ENCODE results near the gene STMN3.

The STMN3 gene

DNA sequence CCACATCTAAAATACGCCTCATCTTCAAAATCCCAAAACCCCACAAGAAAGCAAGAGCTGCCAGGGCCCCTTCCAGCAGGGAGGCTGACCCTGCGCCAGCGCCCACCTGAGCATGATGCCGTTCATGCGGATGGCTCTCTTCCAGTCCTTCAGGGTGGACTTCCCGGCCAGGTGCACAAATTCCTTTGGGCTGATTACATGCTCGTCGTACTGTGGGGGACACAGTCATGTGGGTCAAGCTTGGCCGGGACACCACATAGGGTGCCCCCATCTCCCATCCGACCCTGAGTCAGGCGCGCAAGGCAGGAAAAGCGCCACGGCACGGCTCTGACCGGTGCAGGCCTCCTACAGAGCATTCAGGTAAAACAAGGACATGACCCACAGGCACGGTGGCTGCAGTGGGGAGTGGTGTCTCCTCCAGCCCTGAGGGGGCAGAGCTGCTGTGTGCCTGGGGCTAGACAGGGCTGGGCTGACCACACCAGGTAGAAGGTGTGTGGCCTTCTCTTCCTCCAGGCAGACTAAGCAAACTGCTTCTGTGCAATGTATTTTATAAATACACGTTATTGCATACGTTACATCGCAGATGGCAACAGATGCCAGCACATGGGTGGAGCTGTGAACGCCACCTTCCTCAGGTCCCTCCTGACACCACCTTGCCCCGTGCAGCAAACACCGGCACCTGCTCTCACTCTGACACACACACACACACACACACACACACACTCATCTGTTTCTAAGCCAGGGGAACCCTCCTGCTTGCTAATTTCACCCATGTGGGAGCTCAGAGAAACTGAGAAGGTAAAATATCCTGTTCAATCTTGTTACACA, 55.4 kb downstream of the STMN3 start:
- H3K27ac ChIP-seq (replicated peaks) = no peak overlapping the region
- TF ChIP-seq, protein P1, sequence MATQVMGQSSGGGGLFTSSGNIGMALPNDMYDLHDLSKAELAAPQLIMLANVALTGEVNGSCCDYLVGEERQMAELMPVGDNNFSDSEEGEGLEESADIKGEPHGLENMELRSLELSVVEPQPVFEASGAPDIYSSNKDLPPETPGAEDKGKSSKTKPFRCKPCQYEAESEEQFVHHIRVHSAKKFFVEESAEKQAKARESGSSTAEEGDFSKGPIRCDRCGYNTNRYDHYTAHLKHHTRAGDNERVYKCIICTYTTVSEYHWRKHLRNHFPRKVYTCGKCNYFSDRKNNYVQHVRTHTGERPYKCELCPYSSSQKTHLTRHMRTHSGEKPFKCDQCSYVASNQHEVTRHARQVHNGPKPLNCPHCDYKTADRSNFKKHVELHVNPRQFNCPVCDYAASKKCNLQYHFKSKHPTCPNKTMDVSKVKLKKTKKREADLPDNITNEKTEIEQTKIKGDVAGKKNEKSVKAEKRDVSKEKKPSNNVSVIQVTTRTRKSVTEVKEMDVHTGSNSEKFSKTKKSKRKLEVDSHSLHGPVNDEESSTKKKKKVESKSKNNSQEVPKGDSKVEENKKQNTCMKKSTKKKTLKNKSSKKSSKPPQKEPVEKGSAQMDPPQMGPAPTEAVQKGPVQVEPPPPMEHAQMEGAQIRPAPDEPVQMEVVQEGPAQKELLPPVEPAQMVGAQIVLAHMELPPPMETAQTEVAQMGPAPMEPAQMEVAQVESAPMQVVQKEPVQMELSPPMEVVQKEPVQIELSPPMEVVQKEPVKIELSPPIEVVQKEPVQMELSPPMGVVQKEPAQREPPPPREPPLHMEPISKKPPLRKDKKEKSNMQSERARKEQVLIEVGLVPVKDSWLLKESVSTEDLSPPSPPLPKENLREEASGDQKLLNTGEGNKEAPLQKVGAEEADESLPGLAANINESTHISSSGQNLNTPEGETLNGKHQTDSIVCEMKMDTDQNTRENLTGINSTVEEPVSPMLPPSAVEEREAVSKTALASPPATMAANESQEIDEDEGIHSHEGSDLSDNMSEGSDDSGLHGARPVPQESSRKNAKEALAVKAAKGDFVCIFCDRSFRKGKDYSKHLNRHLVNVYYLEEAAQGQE (IDR thresholded peaks at IDR 0.05; ENCODE audit: insufficient replicate concordance, low read depth) = no peak
- TF ChIP-seq GABPA (IDR thresholded peaks at IDR 0.05; ENCODE audit: low read depth) (no peak), SPI1 (IDR thresholded peaks at IDR 0.05; ENCODE audit: borderline replicate concordance, low read depth) (no peak), POLR2AphosphoS5 (IDR thresholded peaks at IDR 0.05; ENCODE audit: low read depth) (no peak)
- TF ChIP-seq, protein P2, sequence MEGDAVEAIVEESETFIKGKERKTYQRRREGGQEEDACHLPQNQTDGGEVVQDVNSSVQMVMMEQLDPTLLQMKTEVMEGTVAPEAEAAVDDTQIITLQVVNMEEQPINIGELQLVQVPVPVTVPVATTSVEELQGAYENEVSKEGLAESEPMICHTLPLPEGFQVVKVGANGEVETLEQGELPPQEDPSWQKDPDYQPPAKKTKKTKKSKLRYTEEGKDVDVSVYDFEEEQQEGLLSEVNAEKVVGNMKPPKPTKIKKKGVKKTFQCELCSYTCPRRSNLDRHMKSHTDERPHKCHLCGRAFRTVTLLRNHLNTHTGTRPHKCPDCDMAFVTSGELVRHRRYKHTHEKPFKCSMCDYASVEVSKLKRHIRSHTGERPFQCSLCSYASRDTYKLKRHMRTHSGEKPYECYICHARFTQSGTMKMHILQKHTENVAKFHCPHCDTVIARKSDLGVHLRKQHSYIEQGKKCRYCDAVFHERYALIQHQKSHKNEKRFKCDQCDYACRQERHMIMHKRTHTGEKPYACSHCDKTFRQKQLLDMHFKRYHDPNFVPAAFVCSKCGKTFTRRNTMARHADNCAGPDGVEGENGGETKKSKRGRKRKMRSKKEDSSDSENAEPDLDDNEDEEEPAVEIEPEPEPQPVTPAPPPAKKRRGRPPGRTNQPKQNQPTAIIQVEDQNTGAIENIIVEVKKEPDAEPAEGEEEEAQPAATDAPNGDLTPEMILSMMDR (IDR thresholded peaks at IDR 0.05; ENCODE audit: insufficient read depth, low read length) = no peak
- no peak for DNase-seq (ENCODE audit: low read depth in 1 of 2, low spot score in 1 of 2)
- no peaks in the 10 kb centered on the region for H3K27me3 ChIP-seq (ENCODE audit: insufficient read depth, poor library complexity, severe bottlenecking)
- no peak overlapping the region for H3K4me3 ChIP-seq (replicated peaks; ENCODE audit: insufficient read depth, low read length)

DNA sequence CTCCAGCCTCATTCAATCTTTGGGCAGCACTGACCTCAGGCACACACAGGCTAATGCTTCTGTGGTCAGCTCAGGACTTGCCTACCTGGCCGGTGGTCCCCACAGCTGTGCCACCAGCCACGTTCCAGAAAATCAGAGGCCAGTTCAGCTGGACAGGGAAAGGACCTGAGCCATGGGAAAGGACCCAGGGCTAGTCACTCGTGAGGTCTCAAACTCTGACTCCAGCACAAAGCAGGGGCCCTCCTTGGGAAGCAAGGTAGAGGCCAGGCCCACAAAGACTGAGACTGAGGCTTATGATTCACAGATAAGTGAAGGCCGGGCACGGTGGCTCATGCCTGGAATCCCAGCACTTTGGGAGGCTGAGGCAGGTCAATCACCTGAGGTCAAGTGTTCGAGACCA, 56.8 kb downstream of the STMN3 start:
- Histone ChIP-seq H3K27ac (replicated peaks) (no peak overlapping the region), H3K4me3 (replicated peaks; ENCODE audit: insufficient read depth, low read length) (no peak overlapping the region), H3K27me3 (ENCODE audit: insufficient read depth, poor library complexity, severe bottlenecking) (no peaks in the 10 kb centered on the region)
- no peak for DNase-seq (ENCODE audit: low read depth in 1 of 2, low spot score in 1 of 2)
- TF ChIP-seq GABPA (IDR thresholded peaks at IDR 0.05; ENCODE audit: low read depth) (no peak), POLR2AphosphoS5 (IDR thresholded peaks at IDR 0.05; ENCODE audit: low read depth) (no peak), SPI1 (IDR thresholded peaks at IDR 0.05; ENCODE audit: borderline replicate concordance, low read depth) (no peak)
- TF ChIP-seq, protein P1 (IDR thresholded peaks at IDR 0.05; ENCODE audit: insufficient replicate concordance, low read depth) = no peak
- TF ChIP-seq, protein P2 (IDR thresholded peaks at IDR 0.05; ENCODE audit: insufficient read depth, low read length) = no peak

DNA sequence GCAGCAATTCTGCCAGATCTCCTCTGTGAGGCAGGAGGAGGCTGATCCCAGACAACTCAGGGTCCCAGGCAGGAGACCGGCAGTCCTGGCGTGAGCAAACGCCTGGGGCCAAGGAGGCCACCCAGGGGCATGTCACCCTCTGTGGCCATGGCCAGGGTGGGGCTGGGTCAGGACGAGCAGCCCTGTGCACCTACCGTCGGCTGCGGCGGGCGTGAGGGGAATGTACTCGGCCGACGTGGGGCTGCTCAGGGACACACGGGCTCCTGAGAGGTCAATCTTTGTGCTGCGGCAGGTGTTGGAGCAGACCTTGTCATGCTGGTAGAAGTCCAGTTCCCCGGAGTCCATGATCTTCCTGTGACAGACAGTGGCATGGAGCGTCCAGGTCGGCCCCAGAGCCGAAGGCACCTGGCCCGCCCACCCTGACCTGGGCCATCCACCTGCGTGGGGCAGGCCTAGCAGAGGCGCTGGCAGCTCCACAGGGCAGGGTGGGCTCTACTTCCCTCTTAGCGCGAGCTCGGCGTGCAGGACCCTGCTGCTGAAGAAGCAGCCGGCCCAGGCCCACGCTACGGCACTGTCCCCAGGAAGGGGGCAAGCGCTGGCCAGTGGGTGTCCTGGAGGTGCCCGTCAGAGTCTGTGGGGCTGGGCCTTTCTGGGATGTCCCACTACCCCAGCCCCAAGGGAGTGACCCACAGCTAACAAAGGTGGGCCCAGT, 57.7 kb downstream of the STMN3 start:
- H3K4me3 ChIP-seq (replicated peaks; ENCODE audit: insufficient read depth, low read length) = no peak overlapping the region
- H3K27me3 ChIP-seq (ENCODE audit: insufficient read depth, poor library complexity, severe bottlenecking) = no peaks in the 10 kb centered on the region
- H3K27ac ChIP-seq (replicated peaks) = no peak overlapping the region
- peak; percentile 14; the same call in 1 of the 2 replicates for TF ChIP-seq POLR2AphosphoS5 (IDR thresholded peaks at IDR 0.05; ENCODE audit: low read depth)
- TF ChIP-seq, protein P1 (IDR thresholded peaks at IDR 0.05; ENCODE audit: insufficient replicate concordance, low read depth) = no peak
- no peak for DNase-seq (ENCODE audit: low read depth in 1 of 2, low spot score in 1 of 2)
